ENCODE results near the gene ZNF281.
"Not testable (repeated sequence)": the region's sequence is repeated elsewhere in the genome, so short reads cannot be mapped to it uniquely, and the experiment has no call there.

The ZNF281 gene

GRCh38 chr1:200445213-200445612 lies 35.4 kb upstream of the ZNF281 start:
- Histone ChIP-seq H3K27me3 (no peaks in the 10 kb centered on the region), H4K20me1 (no peaks in the 10 kb centered on the region), H3K4me2 (no peak overlapping the region), H3K9ac (no peak overlapping the region), H3K36me3 (no peaks in the 10 kb centered on the region), H3K4me1 (no peaks in the 10 kb centered on the region), H3K9me3 (replicated peaks in 1 of 11) (no peaks in the 10 kb centered on the region), H3K4me3 (no peak overlapping the region), H3K27ac (no peak overlapping the region)
- TF ChIP-seq Cebpa-rat (IDR thresholded peaks at IDR 0.05) = no peak

DNA sequence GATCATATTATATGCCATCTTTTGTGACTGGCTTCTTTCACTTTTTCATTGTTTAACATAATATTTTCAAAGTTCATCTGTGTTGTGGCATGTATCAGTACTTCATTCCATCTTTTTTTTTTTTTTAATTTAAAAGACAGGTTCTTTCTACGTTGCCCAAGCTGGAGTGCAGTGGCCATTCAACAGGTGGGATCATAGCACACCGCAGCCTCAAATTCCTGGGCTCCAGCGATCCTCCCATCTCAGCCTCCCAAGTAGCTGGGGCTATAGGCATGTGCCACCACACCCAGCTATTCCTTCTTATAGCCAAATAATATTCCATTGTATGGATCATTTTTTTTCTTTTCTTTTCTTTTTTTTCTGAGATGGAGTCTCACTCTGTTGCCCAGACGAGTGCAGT lies 34.6 kb upstream of the ZNF281 start:
- no peak overlapping the region for H3K27ac ChIP-seq
- H3K4me3 ChIP-seq = no peak overlapping the region
- no peak for TF ChIP-seq Cebpa-rat (IDR thresholded peaks at IDR 0.05)
- no peak overlapping the region for H3K9ac ChIP-seq
- H3K9me3 ChIP-seq (replicated peaks in 1 of 11) = no peaks in the 10 kb centered on the region
- H3K36me3 ChIP-seq = no peaks in the 10 kb centered on the region
- no peaks in the 10 kb centered on the region for H4K20me1 ChIP-seq
- no peaks in the 10 kb centered on the region for H3K27me3 ChIP-seq
- no peak overlapping the region for H3K4me2 ChIP-seq
- H3K4me1 ChIP-seq = no peaks in the 10 kb centered on the region

DNA sequence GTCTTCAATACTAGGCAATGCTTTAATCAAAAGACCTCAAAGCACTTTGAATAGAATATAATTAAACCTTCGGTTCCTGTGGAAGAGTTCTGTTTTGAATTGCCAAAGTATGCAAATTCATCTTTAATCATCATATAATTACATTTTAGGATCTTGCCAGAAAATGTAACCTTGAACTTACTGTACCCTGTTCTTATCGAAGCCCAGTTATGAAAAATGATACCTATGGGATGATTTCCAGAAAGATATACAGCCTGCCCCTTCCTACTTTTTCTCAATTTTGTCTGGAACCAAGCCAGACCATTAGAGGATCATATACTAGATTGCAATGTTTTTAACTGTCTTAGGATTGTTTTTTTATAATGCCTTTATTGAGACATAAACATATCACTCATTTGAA lies 34.0 kb upstream of the ZNF281 start:
- TF ChIP-seq Cebpa-rat (IDR thresholded peaks at IDR 0.05) = no peak
- no peaks in the 10 kb centered on the region for H3K27me3 ChIP-seq
- no peak overlapping the region for H3K4me2 ChIP-seq

DNA sequence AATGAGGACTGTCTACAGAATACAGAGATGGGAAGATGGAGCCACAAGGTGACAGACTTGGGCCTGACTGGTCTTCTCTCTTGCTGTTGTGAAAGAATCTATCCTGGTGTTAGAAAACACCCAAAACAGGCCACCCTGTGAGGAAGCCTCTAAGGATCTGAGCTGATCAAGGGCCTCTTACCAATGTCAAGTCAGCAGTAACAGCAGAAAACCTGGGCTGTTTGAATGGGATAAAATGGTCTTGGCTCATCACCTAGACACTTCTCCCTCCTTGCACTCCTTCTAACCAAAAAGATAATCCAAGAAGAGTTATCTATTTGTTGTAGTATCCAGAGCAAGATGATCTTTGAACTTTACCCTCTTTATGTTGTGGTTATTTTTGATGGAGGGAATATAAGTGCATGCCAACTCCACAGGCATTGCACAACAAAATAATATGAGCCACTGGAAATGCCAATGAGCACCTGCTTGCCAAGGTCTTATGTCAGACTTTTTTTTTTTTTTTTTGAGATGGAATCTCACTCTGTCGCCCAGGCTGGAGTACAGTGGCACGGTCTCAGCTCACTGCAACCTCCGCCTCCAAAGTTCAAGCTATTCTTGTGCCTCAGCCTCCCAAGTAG lies 32.8 kb upstream of the ZNF281 start:
- H3K9ac ChIP-seq = no peak overlapping the region
- H3K27me3 ChIP-seq = no peaks in the 10 kb centered on the region
- H3K4me3 ChIP-seq = no peak overlapping the region
- no peak for TF ChIP-seq Cebpa-rat (IDR thresholded peaks at IDR 0.05)
- peaks cover 0 to 3% (median 0%) of the 10 kb centered on the region in 10 experiments; a peak in 3 of 20 replicates for H3K4me1 ChIP-seq
- no peak overlapping the region for H3K4me2 ChIP-seq
- H3K27ac ChIP-seq = no peak overlapping the region
- H3K36me3 ChIP-seq = no peaks in the 10 kb centered on the region
- H3K9me3 ChIP-seq (replicated peaks in 1 of 11) = no peaks in the 10 kb centered on the region
- H4K20me1 ChIP-seq = no peaks in the 10 kb centered on the region

More for the DNA sequence above, 34.0 kb upstream of the ZNF281 start:
- no peak overlapping the region for H3K27ac ChIP-seq
- H4K20me1 ChIP-seq = no peaks in the 10 kb centered on the region
- no peaks in the 10 kb centered on the region for H3K4me1 ChIP-seq
- H3K9me3 ChIP-seq (replicated peaks in 1 of 11) = no peaks in the 10 kb centered on the region
- H3K9ac ChIP-seq = no peak overlapping the region
- H3K4me3 ChIP-seq = no peak overlapping the region
- H3K36me3 ChIP-seq = no peaks in the 10 kb centered on the region

DNA sequence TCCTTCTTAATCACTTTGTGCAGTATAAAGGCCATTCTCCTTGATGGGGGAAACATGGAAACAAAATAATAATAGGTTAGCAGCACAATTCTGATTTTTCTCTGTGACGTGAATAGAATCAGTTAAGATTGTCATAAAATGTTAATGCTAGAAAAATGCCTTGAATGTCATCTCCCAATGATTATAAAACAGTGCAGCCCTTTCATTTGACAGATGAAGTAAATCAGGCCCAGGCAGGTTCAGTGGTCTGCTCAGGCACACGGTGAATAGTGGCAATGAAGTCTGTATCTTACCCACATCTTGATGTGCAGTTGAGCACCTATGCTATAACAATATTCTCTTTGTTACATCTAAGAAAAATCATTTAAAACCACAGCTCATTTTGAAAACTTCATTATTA lies 32.2 kb upstream of the ZNF281 start:
- peaks cover 0 to 5% (median 0%) of the 10 kb centered on the region in 10 experiments; a peak in 3 of 20 replicates for H3K4me1 ChIP-seq

GRCh38 chr1:200438911-200439310 lies 29.1 kb upstream of the ZNF281 start:
- Histone ChIP-seq H3K4me1 (peaks cover 0 to 5% (median 0%) of the 10 kb centered on the region in 10 experiments; a peak in 3 of 20 replicates), H3K36me3 (no peaks in the 10 kb centered on the region), H3K9ac (no peak overlapping the region), H3K4me2 (no peak overlapping the region), H3K9me3 (replicated peaks in 1 of 11) (no peaks in the 10 kb centered on the region), H4K20me1 (no peaks in the 10 kb centered on the region), H3K27ac (no peak overlapping the region), H3K4me3 (no peak overlapping the region), H3K27me3 (no peaks in the 10 kb centered on the region)
- no peak for TF ChIP-seq Cebpa-rat (IDR thresholded peaks at IDR 0.05)

More for the DNA sequence above, 32.2 kb upstream of the ZNF281 start:
- Histone ChIP-seq H3K36me3 (no peaks in the 10 kb centered on the region), H3K9me3 (replicated peaks in 1 of 11) (no peaks in the 10 kb centered on the region), H3K4me3 (no peak overlapping the region), H4K20me1 (no peaks in the 10 kb centered on the region), H3K4me2 (no peak overlapping the region), H3K9ac (no peak overlapping the region), H3K27ac (no peak overlapping the region), H3K27me3 (no peaks in the 10 kb centered on the region)
- TF ChIP-seq Cebpa-rat (IDR thresholded peaks at IDR 0.05) = no peak

DNA sequence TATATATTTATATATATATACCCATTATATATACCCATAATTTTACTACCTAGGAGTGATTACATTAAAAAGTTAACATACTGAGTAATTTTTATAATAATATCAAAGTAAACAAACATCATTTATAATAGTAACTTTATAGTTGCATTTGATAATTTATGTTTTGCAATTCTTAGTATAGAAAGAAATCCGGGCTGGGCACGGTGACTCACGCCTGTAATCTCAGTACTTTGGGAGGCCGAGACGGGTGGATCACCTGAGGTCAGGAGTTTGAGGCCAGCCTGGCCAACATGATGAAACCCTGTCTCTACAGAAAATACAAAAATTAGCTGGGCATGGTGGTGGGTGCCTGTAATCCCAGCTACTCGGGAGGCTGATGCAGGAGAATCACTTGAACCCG lies 28.6 kb upstream of the ZNF281 start:
- H3K36me3 ChIP-seq; H4K20me1 ChIP-seq; H3K4me2 ChIP-seq; H3K27me3 ChIP-seq; H3K4me3 ChIP-seq; H3K9me3 ChIP-seq (replicated peaks in 1 of 11); H3K4me1 ChIP-seq; H3K9ac ChIP-seq; H3K27ac ChIP-seq: not testable (repeated sequence)

DNA sequence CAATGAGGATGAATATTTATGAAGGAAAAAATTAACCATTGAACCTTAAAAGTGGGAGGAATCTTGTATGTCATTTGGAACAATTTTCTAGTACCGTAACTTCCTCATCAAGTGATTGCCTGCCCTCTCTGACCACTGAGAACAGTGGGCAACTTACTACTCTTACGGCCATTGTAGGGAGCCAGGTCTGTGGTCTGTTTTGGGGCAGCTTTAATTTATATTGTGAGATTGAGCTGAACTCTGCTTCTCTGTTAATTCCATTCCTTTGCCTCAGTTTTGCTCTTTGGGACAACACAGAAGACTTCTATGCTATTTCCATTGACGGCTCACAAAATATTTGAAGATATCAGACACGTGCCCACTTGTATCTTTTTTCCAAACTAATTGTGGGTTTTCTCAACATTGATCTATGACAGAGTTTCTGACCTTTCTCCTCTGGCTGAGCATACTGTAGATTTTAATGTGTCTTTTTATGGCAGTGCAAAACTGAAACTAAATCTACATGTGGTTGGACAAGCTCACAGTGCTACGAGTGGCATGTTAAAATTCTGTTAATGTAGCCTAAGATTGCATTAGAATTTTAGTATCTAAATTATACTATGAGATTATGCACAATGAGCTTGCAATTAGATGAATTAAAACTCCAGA lies 27.8 kb upstream of the ZNF281 start:
- Histone ChIP-seq H3K36me3 (no peaks in the 10 kb centered on the region), H3K4me3 (no peak overlapping the region), H3K9ac (no peak overlapping the region), H3K4me1 (peaks cover 0 to 5% (median 0%) of the 10 kb centered on the region in 10 experiments; a peak in 3 of 20 replicates), H3K4me2 (peak overlapping the region in 10 of 11 experiments; percentile 1 to 57 (median 26); a peak in 12 of 22 replicates), H3K27me3 (no peaks in the 10 kb centered on the region), H3K9me3 (replicated peaks in 1 of 11) (no peaks in the 10 kb centered on the region), H4K20me1 (no peaks in the 10 kb centered on the region), H3K27ac (no peak overlapping the region)
- no peak for TF ChIP-seq Cebpa-rat (IDR thresholded peaks at IDR 0.05)

DNA sequence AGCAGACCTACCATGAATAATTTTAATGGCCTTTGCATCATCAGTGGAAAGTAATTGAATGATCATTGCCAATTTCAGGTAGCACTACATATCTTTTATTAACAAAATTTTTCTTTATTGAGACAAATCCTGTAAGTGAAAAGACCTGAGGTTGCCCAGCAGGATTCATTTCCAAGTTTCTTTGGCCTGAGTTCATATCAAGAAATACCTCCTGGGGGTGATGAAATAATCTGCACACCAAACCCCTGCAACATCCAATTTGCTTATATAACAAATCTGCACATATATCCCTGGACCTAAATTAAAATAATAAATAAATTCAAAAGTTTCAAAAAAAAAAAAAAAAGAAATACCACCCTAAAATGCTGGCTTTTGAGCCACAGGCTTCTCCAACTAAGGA lies 27.3 kb upstream of the ZNF281 start:
- H3K4me3 ChIP-seq = no peak overlapping the region
- no peak overlapping the region for H3K4me2 ChIP-seq

DNA sequence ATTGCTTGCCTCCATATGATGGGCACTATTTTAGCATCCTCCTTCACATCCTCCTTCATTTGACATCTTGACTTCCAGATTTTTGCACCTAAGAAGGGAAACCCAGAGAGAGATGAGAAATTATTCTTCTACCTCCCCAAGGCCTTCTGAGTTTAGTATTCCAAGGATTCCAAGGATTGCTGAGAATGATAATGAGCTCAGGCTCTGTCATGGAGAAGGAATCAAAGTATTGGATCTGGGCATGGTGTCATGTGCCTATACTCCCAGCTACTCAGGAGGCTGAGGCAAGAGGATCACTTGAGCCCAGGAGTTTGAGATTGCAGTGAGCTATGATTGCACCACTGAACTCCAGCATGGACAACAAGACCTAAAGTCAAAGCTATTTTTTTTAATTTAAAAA lies 26.6 kb upstream of the ZNF281 start:
- Histone ChIP-seq H3K4me3 (no peak overlapping the region), H3K36me3 (no peaks in the 10 kb centered on the region), H3K9me3 (replicated peaks in 1 of 11) (no peaks in the 10 kb centered on the region), H3K9ac (no peak overlapping the region), H4K20me1 (no peaks in the 10 kb centered on the region), H3K4me1 (peaks cover 0 to 5% (median 0%) of the 10 kb centered on the region in 10 experiments; a peak in 3 of 20 replicates), H3K27ac (no peak overlapping the region), H3K4me2 (no peak overlapping the region), H3K27me3 (no peaks in the 10 kb centered on the region)
- TF ChIP-seq Cebpa-rat (IDR thresholded peaks at IDR 0.05) = no peak

More for the DNA sequence above, 27.3 kb upstream of the ZNF281 start:
- no peak overlapping the region for H3K27ac ChIP-seq
- no peak for TF ChIP-seq Cebpa-rat (IDR thresholded peaks at IDR 0.05)
- no peaks in the 10 kb centered on the region for H4K20me1 ChIP-seq
- H3K36me3 ChIP-seq = no peaks in the 10 kb centered on the region
- H3K27me3 ChIP-seq = no peaks in the 10 kb centered on the region
- no peaks in the 10 kb centered on the region for H3K9me3 ChIP-seq (replicated peaks in 1 of 11)
- no peak overlapping the region for H3K9ac ChIP-seq
- peaks cover 0 to 5% (median 0%) of the 10 kb centered on the region in 10 experiments; a peak in 3 of 20 replicates for H3K4me1 ChIP-seq
